ENCODE measurements around the gene PISD. TPM values are rescaled to one million over a fixed set of nuclear protein-coding genes. Genes with fewer than 3 reads are reported as not detected.

Gene PISD
- total RNA-seq, 1 donor: 71.6 TPM

DNA sequence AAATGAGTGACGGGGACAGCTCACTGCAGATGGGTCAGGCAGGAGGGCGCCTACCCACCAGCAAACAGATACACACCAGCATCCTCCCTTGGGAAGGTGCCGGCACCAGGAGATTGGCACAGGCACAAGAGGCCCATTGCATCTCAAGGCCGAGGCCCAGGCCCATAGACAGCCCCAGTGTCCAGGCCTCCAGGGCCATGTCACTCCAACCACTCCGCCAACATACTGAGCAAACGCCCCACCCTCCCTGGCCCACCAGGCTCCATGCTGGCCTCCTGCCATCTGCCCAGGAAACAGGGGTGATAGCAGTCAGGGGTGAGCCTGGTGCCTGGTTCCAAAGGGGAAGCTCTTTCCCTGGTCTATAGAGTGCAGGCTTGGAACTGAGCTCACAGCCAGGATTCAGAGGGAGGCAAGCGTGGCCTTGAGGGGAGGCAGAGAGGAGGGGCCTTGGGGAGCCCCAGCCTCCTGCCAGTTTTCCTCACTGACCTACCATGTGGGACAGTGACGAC lies 34.7 kb downstream of the PISD start:
- DNase-seq (ENCODE audit: low read depth in 2 of 3, low spot score in 2 of 3): no peak

DNA sequence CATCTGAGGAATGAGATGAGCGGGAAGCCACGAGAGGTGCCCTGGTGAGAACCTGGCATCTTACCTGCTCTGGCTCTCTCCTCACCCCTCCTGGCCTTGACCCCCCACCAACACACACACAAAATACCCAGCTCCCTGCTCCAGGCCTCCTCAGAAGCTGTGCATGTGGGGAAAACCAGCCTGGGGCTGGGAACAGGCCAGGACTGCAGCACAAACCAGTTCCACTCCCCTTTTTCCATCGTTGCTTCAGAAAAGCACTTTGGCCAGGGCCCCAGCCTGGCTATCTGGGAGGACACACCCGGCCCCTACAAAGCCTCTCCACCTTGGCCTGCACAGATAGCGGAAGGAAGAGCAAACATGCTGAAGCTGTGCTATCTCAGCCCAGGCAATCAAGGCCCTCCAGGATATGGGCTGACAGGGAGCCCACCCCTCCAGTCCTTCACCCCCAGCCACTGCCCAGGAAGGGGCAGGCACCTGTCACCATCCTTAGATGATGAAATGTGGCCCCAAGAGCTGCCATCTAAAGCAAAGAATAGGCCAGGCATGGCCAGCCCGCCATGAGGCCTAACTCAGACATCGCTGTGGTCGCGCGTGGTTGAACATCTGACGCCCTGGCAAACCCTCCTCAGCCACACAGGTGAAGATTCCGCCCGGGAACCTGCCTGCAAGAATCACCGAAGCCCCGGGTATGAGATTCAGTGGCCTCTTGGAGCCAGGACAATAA lies 35.4 kb downstream of the PISD start:
- no peak for DNase-seq (ENCODE audit: low read depth in 2 of 3, low spot score in 2 of 3)

DNA sequence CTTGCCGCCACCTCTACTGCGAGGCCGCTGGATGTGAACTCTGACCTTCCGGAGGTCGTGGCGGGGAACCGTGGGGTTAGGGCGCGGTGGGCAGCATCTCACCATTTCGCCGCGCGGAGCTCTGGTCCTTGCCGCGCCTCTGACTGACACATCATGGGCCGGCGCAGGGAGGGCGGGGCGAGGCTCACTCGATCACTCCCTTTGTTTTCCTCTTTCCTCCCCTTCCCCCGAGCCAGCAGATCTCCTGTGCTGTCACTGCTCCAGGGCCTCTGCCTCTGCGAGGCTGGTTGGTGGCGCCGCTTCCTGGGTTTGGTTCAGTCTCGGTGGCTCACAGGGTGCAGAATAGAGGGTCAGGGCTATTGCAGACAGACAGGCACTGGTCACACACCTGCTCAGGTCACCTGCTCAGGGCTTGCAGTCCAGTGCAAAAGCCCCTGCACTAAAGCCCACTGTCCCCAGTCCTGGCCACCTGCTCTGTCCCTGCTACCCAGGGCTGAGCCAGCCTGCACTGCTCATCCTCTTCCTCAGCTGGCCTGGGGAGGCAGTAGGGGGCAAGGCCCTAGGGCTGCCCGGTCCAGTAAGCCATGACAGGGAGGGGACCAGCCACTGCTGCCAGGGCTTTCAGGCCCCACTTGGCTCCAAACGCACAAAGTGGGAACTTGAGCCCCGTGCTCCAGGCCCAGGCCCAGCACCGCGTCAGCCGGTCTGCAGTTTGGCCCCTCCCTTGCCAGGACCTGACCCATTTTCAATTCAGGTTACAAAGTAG lies 36.2 kb downstream of the PISD start:
- no peak for DNase-seq (ENCODE audit: low read depth in 2 of 3, low spot score in 2 of 3)

DNA sequence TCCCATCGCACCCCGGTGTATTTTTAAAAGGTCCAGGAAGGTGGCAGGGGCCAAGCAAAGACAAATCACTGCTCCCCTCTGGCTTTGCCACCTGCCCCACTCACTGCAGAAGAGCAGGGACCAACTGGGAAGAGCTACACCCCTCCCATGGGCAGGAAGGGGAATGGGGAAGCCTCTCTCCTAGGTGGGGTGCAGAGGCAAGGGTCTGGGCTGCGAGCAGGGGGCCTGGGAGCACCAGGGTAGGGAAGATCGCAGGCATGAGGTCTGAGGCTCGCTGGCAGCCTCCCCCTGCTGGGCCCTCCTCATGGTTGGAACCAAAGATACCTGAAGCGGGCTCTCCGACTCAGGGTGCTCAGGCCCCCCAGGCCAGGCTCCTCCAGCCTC lies 36.8 kb downstream of the PISD start:
- DNase-seq (ENCODE audit: low read depth in 2 of 3, low spot score in 2 of 3): no peak

DNA sequence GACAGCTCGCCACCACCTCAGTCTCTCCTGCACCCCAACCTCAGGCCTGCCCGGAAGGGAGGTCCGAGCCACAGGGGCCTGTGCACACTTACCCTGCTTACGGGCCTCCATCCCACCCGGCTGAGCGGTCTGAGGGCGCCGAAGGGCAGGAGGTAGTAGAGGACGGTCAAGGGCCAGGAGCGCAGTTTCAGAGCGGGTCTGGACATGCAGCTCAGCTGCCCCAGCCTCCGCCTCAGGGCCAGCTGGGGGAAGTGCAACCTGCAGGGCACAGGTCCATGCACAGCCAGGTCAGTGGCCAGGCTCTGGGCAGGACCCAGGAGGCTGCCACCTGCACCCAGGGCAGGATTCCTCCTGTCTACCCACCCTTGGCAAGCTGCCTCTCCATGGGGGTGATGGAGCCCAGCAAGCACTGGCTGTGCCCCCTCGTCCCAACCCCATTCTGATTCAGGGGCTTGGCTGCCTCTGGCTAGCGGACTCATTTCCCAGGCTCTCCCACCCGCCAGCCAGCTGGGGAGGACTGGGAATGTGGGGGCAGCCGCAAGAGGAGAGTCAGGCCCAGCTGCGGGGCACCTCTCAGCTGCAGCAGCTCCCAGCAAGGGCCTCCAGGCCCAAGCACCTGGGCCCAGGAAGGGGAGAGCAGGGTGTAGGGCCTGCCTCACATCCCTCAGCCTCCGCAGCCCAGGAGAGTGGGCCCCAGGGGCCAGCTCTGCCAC lies 38.3 kb downstream of the PISD start:
- DNase-seq (ENCODE audit: low read depth in 2 of 3, low spot score in 2 of 3): no peak

DNA sequence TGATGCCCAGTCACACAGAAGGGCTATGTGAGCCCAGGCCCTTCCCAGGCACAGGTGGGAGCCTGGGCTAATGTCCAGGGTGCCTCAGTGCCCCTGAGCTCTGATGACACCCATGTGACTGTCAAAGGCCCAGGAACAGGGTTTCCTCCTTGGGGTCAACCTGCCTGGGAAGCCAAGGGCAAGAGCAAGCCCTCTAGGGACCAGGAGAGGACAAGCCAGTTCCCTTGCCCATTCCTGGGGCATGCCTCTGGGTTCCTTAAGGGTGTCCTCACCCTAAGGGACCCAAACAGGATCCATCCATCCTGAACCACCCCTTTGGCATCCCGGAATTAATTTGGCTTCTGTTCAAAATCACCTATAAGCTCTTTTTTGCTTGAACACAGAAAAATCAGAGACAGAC lies 39.0 kb downstream of the PISD start:
- DNase-seq (ENCODE audit: low read depth in 2 of 3, low spot score in 2 of 3): no peak

DNA sequence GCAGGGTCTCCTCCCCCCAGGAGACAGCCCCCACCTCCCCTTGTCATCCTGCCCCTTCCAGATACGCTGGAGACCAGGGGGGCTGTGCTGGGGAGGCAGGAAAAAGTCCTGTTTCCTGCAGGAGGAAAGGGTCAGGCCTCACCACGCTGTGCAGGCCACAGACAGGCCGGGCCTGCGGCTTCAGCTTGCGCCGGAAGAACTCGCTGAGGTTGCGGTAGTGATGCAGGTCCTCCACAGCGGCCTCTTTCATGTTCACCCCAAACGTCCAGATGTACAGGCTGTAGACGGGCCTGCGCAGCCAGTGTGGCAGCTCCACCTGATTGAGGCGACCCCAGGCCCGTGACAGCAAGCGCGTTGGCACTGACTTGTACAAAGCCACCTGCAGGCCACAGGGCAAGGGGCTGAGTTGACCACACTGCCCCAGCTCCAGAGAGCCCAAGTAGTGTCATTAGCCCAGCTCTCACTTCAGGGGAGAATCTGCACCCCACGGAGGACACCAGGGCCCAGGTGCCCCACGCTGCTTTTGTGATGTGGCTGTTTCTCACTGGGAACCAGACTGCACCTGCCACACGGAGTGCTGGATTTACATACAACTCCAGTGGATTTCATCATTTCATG lies 40.4 kb downstream of the PISD start:
- no peak for DNase-seq (ENCODE audit: low read depth in 2 of 3, low spot score in 2 of 3)

DNA sequence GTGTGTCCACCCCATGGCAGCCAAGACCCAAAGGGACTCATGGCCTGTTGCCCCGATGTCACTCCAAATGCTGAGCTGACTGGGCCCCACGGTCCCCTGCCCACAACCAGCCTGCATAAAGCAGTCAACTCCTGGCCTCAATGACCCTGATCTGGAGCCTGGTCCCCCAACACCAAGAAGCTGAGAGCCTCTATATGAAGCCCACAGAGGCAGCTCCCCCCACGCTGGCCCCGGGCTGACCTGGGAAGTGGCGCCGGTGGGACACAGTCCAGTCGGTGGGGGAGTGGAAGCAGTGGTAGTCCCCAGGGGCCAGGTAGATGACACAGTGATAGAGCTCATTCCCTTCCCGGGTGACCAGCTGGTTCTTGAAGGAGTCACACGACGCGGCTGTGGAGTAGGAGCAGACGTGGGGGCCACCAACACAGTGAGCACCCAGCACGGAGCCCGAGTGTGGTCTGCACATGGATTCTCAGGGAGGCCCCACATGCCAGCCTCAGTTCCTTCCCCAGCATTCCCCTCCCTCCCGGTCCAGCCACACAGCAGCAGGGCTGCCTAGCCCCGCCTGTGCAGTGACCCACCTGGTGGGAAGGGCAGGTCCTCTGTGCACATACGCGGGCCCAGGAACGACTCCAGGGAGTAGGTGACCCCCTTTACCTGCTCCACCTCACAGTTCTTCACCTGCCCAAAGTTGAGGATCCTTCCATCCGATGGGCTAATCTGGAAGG lies 41.1 kb downstream of the PISD start:
- no peak for DNase-seq (ENCODE audit: low read depth in 2 of 3, low spot score in 2 of 3)

DNA sequence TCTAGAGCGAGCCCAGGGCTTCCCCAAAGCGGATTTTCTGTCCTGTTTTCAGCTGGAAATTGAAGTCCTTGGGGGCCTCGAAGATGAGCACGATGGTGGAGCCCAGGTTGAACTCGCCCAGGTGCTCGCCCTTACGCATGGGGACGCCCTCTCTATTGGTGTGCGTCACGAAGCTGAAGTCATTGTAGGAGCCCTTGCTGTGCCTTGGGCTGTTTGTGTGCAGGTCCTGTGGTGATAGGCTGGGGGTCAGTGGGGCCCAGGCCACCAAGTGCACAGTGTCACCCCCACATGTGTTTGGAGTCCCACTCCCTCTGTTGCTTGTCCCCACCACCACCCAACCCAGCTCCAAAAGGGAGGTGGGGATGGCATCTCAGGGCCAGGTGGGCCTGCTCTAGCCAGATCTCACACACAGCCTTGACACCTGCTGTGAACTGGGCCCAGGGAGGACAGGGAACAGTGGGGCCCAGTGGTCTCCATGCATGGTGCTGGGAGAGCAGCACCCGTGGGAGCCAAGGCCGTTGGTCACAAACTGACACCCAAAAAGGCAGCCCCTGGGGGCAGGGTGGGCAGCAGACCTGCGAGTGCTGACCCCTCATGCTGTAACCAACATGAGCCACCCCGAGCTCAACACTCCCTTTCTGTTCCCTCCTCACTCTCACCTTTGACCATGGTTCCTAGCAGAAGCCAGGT lies 42.3 kb downstream of the PISD start:
- DNase-seq (ENCODE audit: low read depth in 2 of 3, low spot score in 2 of 3): no peak

DNA sequence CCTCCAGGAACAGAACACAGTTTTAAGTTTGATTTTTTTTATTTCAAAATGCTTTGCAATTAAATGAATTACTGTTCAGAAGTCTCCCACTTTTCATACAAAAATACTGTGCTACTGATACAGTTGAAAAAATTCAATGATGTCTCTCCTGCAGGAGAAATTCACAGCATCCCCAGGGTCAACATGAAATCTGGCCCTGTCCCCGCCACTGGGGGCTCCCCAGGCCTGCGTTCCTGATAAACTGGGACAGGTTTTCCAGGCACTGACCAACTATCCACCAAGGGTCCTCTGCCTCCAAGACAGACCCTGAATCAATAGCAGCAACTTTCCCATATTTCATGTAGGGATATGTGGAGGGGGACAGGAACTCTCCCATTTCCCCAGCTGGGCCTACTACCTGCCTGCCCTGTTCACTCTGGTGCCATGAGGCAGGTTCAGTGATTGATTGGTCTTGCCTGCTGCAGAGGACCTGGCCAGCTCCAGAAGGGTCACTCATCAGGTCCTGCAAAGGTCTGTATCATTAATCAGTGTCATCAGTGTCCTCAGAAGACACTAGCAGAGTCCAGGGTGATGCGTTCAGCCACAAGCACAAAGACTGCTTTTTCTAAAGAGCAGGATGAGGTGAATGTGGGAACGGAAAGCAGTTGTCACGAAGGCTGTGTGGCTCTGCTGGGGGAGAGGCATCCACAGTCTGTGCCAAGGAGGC lies 43.4 kb downstream of the PISD start:
- DNase-seq (ENCODE audit: low read depth in 2 of 3, low spot score in 2 of 3): no peak

DNA sequence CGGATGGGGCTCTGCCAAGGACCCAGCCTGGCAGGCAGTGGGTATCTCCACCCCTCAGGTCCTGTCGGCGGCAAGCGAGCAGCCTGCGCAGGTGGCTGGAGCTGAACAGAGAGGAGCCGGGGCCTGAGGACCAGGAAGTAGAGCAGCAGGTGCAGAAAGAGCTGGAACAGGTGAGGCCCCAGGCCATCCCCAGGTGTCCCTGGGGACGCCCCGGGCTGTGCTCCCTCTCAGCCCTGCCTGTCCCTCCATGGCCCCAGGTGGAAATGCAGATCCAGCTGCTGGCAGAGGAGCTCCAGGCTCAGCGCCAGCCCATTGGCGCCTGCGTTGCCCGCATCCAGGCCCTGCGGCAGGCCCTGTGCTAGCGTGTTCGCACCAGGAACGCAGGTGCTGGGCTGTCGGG lies 44.0 kb downstream of the PISD start:
- no peak for DNase-seq (ENCODE audit: low read depth in 2 of 3, low spot score in 2 of 3)

DNA sequence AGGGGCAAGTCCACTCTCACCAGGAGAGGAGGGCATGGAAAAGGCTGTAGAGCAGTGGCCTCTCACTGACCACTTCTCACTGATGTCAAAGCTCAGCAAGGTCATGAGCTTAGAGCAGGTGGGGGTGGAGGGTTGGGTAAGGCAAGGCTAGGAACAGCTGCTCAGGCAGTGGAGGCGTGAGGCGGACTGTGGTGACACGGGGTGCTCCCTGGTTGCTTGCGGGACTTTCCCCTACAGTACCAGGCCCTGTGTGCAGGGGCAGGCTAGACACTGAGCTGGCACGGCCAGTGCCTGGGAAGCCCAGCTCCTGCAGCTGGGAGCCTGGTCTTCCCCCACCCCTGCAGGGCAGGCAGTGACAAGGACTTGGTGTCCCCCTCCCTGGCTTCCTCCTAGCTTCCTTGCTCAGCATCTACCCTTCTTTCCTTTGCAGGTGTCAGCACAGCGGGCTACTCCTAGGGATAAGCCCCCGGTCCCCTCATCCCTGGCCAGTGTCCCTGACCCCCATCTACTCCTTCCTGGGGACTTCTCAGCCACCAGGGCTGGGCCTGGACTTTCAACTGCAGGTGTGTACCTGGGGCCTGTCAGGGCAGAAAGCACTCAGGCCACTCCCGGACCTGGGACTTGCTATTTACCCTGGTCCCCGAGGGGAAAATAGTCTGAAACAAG lies 45.6 kb downstream of the PISD start:
- no peak for DNase-seq (ENCODE audit: low read depth in 2 of 3, low spot score in 2 of 3)

DNA sequence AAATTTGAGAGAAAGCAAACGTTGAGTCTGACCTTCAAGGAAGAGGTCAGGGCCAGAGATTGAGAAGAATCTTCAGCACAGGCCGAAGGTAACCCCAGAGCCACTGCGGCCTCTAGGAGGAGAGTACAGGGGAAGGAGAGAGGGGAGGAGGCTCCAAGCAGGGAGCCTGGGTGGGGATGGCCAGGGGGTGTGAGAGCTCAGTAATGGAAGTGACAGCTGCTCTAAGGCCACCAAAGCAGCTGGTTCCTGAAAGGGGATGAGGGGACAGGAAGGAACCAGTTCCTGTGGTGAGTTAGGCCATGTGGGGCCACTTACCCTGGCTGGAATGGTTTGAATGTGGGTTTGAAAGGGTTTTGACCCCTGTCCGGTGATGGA lies 46.1 kb downstream of the PISD start:
- no peak for DNase-seq (ENCODE audit: low read depth in 2 of 3, low spot score in 2 of 3)

DNA sequence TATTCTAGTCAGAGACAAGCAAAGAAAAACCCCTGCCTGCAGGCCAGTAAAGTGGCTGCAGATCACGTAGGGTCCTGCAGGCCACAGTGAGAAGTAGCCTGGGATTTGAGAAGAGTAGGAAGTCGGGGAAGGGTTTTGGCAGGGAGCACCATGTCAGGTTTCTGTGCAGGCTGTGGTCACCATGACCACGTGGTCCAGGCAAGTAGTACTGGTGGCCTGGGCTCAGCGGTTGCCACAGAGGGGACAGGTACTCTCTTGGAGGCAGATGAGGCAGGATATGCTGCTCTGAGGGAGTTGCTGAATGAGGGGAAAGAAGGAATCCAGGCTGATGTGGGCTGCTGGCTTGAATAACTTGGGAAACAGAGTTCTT lies 46.5 kb downstream of the PISD start:
- no peak for DNase-seq (ENCODE audit: low read depth in 2 of 3, low spot score in 2 of 3)

DNA sequence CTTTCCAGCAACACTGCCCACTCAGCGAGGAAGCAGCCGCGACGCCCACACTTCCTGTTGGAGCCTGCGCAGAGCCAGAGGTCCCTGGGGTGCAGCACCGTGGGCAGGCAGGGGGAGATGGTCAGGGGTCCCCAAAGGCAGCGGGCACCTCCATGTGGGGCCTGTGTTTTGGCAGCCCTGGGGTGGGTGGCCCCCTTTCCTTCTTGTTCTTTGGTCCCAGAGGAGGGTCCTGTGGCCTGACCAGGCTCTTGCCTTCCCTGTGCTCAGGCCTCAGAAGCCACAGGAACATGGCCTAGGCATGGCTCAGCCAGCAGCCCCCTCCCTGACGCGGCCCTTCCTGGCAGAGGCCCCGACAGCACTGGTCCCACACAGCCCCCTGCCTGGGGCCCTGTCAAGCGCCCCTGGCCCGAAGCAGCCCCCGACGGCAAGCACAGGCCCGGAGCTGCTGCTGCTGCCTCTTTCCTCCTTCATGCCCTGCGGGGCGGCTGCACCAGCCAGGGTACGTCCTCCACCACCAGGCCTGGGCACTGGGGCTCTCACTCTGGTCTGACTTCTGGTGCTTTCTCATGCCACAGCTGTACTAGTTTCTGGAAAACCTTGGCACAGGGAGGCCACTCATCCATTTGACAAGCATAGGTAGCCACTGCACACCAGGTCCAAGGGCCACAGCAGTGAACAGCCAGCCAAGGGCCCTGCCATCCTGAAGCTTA lies 47.1 kb downstream of the PISD start:
- DNase-seq (ENCODE audit: low read depth in 2 of 3, low spot score in 2 of 3): no peak

DNA sequence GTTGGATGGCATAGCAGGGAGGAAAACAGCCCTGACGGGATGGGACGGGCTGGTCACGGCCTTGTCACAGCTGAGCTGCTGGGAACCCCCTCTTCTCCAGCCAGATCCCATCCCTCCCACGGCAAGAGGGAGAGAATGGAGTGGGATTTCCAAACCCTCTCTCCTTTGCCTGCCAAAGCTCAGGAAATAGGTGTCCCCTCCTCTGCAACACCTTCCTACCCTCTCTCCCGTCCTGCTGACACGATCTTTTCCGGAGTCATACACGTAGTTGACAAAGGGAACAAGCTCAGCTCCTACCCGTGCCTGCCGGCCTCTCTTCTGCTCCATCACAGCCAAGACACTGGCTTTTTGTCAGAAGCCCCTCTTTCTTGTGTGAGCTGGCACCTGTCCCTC lies 48.1 kb downstream of the PISD start:
- DNase-seq (ENCODE audit: low read depth in 2 of 3, low spot score in 2 of 3): no peak

DNA sequence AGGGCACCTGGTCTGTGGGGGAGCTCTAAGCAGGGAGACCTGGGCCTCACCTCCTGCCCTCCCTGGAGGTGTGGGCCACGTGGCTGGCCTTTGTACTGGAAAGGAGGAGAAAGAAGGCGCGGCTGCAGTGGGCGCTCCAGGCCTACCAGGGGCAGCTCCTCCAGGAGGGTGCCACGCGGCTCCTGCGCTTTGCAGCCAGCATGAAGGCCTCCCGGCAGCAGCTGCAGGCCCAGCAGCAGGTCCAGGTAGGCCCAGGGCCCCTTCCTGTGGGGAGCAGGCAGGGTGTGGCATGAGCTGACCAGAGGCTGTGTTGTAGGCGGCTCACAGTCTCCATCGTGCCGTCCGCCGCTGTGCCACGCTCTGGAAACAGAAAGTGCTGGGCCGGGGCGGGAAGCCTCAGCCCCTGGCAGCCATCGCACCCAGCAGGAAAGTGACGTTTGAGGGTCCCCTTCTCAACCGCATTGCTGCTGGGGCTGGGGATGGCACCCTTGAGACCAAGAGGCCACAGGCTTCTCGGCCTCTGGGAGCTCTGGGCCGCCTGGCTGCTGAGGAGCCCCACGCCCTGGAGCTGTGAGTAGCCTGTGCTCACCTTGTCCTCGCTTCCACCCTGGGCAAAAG lies 48.6 kb downstream of the PISD start:
- DNase-seq (ENCODE audit: low read depth in 2 of 3, low spot score in 2 of 3): no peak

DNA sequence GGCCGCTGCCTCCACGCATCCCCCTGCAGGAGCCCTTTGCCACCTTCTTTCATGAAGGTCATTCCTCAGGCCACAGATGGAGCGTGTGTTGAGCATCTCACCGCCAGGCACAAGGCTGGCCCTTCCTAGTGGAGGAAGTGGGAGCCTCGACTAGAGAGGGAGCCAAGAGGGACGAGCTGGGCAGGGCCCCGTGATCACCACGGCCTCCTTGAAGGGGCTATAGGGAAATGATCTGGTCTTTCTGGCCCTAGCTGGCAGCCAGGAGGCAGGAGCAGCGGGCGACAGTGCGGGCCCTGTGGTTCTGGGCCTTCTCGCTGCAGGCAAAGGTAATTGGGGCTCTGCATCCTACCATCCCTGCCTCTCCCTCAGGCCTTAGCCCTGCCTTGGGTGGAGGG lies 49.1 kb downstream of the PISD start:
- no peak for DNase-seq (ENCODE audit: low read depth in 2 of 3, low spot score in 2 of 3)
